ENCODE data around the gene HBZ. TPM values are rescaled to one million over a fixed set of nuclear protein-coding genes. Genes with fewer than 3 reads are reported as not detected.

HBZ gene
- total RNA-seq, result not detected
- polyA plus RNA-seq, result not detected
- total RNA-seq, result not detected

GRCh38 chr16:152141-153128 is at the start of gene HBZ:
HBZ (plus strand) TSS chr16:152644; CDS start chr16:152910, 266 bp downstream.
- ATAC-seq (no peak), DNase-seq (no peak)
- Histone ChIP-seq H3K27ac (ENCODE audit: low read depth, low read length) (no peak within 1 kb of the TSS), H3K4me3 (ENCODE audit: low read length) (no peak within 1 kb of the TSS), H3K9me3 (ENCODE audit: control insufficient read depth in 2 of 3, low read length in 3 of 3) (no peaks in the 10 kb centered on the region), H3K4me1 (ENCODE audit: control insufficient read depth in 2 of 2, insufficient read depth in 2 of 2, low read length in 2 of 2) (peaks cover 0 to 5% of the 10 kb centered on the region in 2 donors), H3K36me3 (ENCODE audit: control insufficient read depth in 2 of 3, insufficient read depth in 3 of 3, low read length in 3 of 3) (no peaks in the 10 kb centered on the region), H3K27me3 (ENCODE audit: control insufficient read depth in 2 of 2, insufficient read depth in 2 of 2, low read length in 2 of 2) (peaks cover 0 to 6% of the 10 kb centered on the region in 2 donors)
- Mint-ChIP-seq H3K27ac (no peak within 1 kb of the TSS), H3K27me3 (peaks cover 18 to 50% (median 33%) of the 10 kb centered on the region in 5 donors), H3K4me3 (peak within 1 kb of the TSS in 5 of 10 donors; percentile 25 to 60 (median 53)), H3K36me3 (peaks cover 0 to 5% (median 0%) of the 10 kb centered on the region in 5 donors), H3K9me3 (no peaks in the 10 kb centered on the region), H3K4me1 (peaks cover 5 to 8% (median 7%) of the 10 kb centered on the region in 7 donors)
- ChIA-PET CTCF (no interaction called here), POLR2A (no interaction called here)
- intact Hi-C loops (cut with micrococcal nuclease), result no loop called here

GRCh38 chr16:104355-104754 is 48.1 kb upstream of the HBZ start:
- Histone ChIP-seq H3K27ac (ENCODE audit: low read depth, low read length) (no peak overlapping the region), H3K9me3 (ENCODE audit: control insufficient read depth in 2 of 3, low read length in 3 of 3) (no peaks in the 10 kb centered on the region), H3K4me3 (ENCODE audit: low read length) (no peak overlapping the region), H3K27me3 (ENCODE audit: control insufficient read depth in 2 of 2, insufficient read depth in 2 of 2, low read length in 2 of 2) (no peaks in the 10 kb centered on the region), H3K36me3 (ENCODE audit: control insufficient read depth in 2 of 3, insufficient read depth in 3 of 3, low read length in 3 of 3) (peaks cover 0 to 21% (median 0%) of the 10 kb centered on the region in 3 experiments), H3K4me1 (ENCODE audit: control insufficient read depth in 2 of 2, insufficient read depth in 2 of 2, low read length in 2 of 2) (no peaks in the 10 kb centered on the region)
- ChIA-PET POLR2A (interaction anchor here (0.7 kb wide), 1 partner anchor 421 kb away, joined by 3 read pairs; no protein-coding TSS in a partner anchor), CTCF (interaction anchor here (0.5 to 2.0 kb wide), 3 partner anchors 9 to 78 kb away, joined by 4 to 9 read pairs (median 4); no protein-coding TSS in a partner anchor)
- H3K9me3 Mint-ChIP-seq, result peaks cover 0 to 1% (median 0%) of the 10 kb centered on the region in 11 donors
- H3K27ac Mint-ChIP-seq, result no peak overlapping the region
- peaks cover 0 to 17% (median 0%) of the 10 kb centered on the region in 5 donors for H3K36me3 Mint-ChIP-seq
- intact Hi-C loops (cut with micrococcal nuclease), result no loop called here
- no peak overlapping the region for H3K4me3 Mint-ChIP-seq
- no peak for ATAC-seq
- peaks cover 0 to 7% (median 4%) of the 10 kb centered on the region in 7 donors for H3K4me1 Mint-ChIP-seq
- no peak for DNase-seq
- no peaks in the 10 kb centered on the region for H3K27me3 Mint-ChIP-seq

GRCh38 chr16:104928-105327 is 47.5 kb upstream of the HBZ start:
- Histone ChIP-seq H3K9me3 (ENCODE audit: control insufficient read depth in 2 of 3, low read length in 3 of 3) (no peaks in the 10 kb centered on the region), H3K4me3 (ENCODE audit: low read length) (no peak overlapping the region), H3K36me3 (ENCODE audit: control insufficient read depth in 2 of 3, insufficient read depth in 3 of 3, low read length in 3 of 3) (peaks cover 0 to 26% (median 0%) of the 10 kb centered on the region in 3 experiments), H3K27ac (ENCODE audit: low read depth, low read length) (no peak overlapping the region), H3K27me3 (ENCODE audit: control insufficient read depth in 2 of 2, insufficient read depth in 2 of 2, low read length in 2 of 2) (no peaks in the 10 kb centered on the region), H3K4me1 (ENCODE audit: control insufficient read depth in 2 of 2, insufficient read depth in 2 of 2, low read length in 2 of 2) (no peaks in the 10 kb centered on the region)
- Mint-ChIP-seq H3K4me1 (peaks cover 0 to 7% (median 4%) of the 10 kb centered on the region in 7 donors), H3K4me3 (no peak overlapping the region), H3K36me3 (peaks cover 0 to 22% (median 0%) of the 10 kb centered on the region in 5 donors), H3K27ac (peak overlapping the region in 1 of 9 donors; percentile 30), H3K27me3 (no peaks in the 10 kb centered on the region), H3K9me3 (peaks cover 0 to 1% (median 0%) of the 10 kb centered on the region in 11 donors)
- intact Hi-C loops (cut with micrococcal nuclease), result no loop called here
- POLR2A ChIA-PET, result no interaction called here
- DNase-seq (no peak), ATAC-seq (no peak)
- CTCF ChIA-PET, result interaction anchor here (1.4 to 3.8 kb wide), 4 partner anchors 9 to 257 kb away, joined by 4 to 35 read pairs (median 10); no protein-coding TSS in a partner anchor

GRCh38 chr16:105521-105920 is 46.9 kb upstream of the HBZ start:
- Mint-ChIP-seq H3K27ac (no peak overlapping the region), H3K4me1 (peaks cover 0 to 7% (median 4%) of the 10 kb centered on the region in 7 donors), H3K9me3 (peaks cover 0 to 1% (median 0%) of the 10 kb centered on the region in 11 donors), H3K27me3 (no peaks in the 10 kb centered on the region), H3K36me3 (peaks cover 0 to 18% (median 0%) of the 10 kb centered on the region in 5 donors), H3K4me3 (no peak overlapping the region)
- DNase-seq (no peak), ATAC-seq (no peak)
- Histone ChIP-seq H3K4me3 (ENCODE audit: low read length) (no peak overlapping the region), H3K4me1 (ENCODE audit: control insufficient read depth in 2 of 2, insufficient read depth in 2 of 2, low read length in 2 of 2) (no peaks in the 10 kb centered on the region), H3K27ac (ENCODE audit: low read depth, low read length) (no peak overlapping the region), H3K36me3 (ENCODE audit: control insufficient read depth in 2 of 3, insufficient read depth in 3 of 3, low read length in 3 of 3) (peaks cover 0 to 32% (median 0%) of the 10 kb centered on the region in 3 experiments), H3K27me3 (ENCODE audit: control insufficient read depth in 2 of 2, insufficient read depth in 2 of 2, low read length in 2 of 2) (no peaks in the 10 kb centered on the region), H3K9me3 (ENCODE audit: control insufficient read depth in 2 of 3, low read length in 3 of 3) (no peaks in the 10 kb centered on the region)
- intact Hi-C loops (cut with micrococcal nuclease), result no loop called here
- ChIA-PET CTCF (interaction anchor here (1.4 to 3.8 kb wide), 4 partner anchors 10 to 257 kb away, joined by 4 to 35 read pairs (median 10); no protein-coding TSS in a partner anchor), POLR2A (interaction anchor here (0.8 kb wide), 1 partner anchor 8 kb away, joined by 3 read pairs; no protein-coding TSS in a partner anchor)

- H3K27ac Mint-ChIP-seq, result peak overlapping the region in 3 of 9 donors; percentile 6 to 62 (median 39)
- H3K4me3 Mint-ChIP-seq, result no peak overlapping the region
- H3K4me1 ChIP-seq (ENCODE audit: control insufficient read depth in 2 of 2, insufficient read depth in 2 of 2, low read length in 2 of 2), result no peaks in the 10 kb centered on the region
- no peaks in the 10 kb centered on the region for H3K27me3 Mint-ChIP-seq
- H3K4me1 Mint-ChIP-seq, result peaks cover 0 to 7% (median 4%) of the 10 kb centered on the region in 7 donors
- no peak overlapping the region for H3K27ac ChIP-seq (ENCODE audit: low read depth, low read length)
- peaks cover 0 to 18% (median 3%) of the 10 kb centered on the region in 5 donors for H3K36me3 Mint-ChIP-seq
- POLR2A ChIA-PET, result interaction anchor here (0.7 to 1.7 kb wide), 4 partner anchors 11 to 255 kb away, joined by 3 to 10 read pairs (median 4); no protein-coding TSS in a partner anchor
- H3K9me3 Mint-ChIP-seq, result peaks cover 0 to 1% (median 0%) of the 10 kb centered on the region in 11 donors
- CTCF ChIA-PET, result interaction anchor here (0.8 to 3.8 kb wide), 16 partner anchors 10 to 343 kb away, joined by 3 to 35 read pairs (median 4); partner anchors contain the start of gene HBQ1
- DNase-seq (peak in 8 of 9 donors; percentile 37 to 73 (median 64)), ATAC-seq (peak; percentile 89)
- intact Hi-C loops (cut with micrococcal nuclease), result loop anchor here (1.0 to 2.0 kb wide), 4 partner anchors 74 to 296 kb away; partner anchors contain the start of gene HBQ1 (in 1 of the 2)
- no peaks in the 10 kb centered on the region for H3K9me3 ChIP-seq (ENCODE audit: control insufficient read depth in 2 of 3, low read length in 3 of 3)
- H3K4me3 ChIP-seq (ENCODE audit: low read length), result no peak overlapping the region
- peaks cover 0 to 38% (median 0%) of the 10 kb centered on the region in 3 experiments for H3K36me3 ChIP-seq (ENCODE audit: control insufficient read depth in 2 of 3, insufficient read depth in 3 of 3, low read length in 3 of 3)
- H3K27me3 ChIP-seq (ENCODE audit: control insufficient read depth in 2 of 2, insufficient read depth in 2 of 2, low read length in 2 of 2), result no peaks in the 10 kb centered on the region
Observed at GRCh38 chr16:106623-107324, 45.7 kb upstream of the HBZ start.
